ENCODE results near the gene REEP5.
"Not testable (repeated sequence)": the region's sequence is repeated elsewhere in the genome, so short reads cannot be mapped to it uniquely, and the experiment has no call there.

Gene REEP5

DNA sequence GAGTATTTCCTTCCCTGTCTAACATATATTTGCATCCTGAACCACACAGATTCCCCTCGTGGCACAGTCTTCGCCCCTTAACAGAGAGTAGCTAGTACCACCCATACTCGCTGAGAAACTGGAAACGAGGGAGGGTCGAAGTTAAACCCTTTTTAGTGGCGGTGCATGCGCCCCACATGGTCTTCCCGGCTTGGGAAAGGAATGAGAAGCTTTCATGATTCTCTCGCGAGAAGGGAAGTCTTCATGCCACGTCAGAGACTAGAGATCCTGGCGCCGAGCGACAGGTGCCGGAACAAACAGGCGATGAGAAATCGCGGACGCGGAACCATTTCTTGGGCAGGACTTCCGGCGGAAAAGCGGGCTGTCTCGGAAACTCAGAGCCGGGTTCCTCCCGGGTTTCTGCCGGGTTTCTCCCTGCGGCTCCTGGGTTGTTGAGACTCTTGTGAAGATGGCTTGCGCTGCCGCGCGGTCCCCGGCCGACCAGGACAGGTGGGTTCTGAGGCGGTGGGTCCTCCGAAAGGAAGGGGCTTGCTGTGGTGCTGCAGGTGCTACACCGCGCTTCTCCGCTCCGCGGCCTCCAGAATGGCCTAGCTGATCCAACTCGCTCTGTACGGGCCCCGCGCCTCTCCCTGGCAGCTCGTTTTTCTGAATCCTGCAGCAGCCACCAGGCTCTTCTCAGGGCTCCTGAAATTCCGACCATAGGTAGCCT is 60.9 kb downstream of the REEP5 start, which contains the start of gene SRP19:
Gene SRP19 (plus strand): TSS at position 359 of the 709 bp plus-strand sequence. CDS start 90 bp downstream, at position 449.
- H3K36me3 ChIP-seq (replicated peaks; ENCODE audit: insufficient read depth, low read length): peaks cover 18% of the 10 kb centered on the region
- peaks cover 9% of the 10 kb centered on the region for H3K4me1 ChIP-seq (ENCODE audit: low read length)
- peaks cover 46% of the 10 kb centered on the region for H3K79me2 ChIP-seq (ENCODE audit: low read length)
- H3K9me3 ChIP-seq (replicated peaks; ENCODE audit: insufficient read depth, low read length): no peaks in the 10 kb centered on the region
- H3K4me3 ChIP-seq (ENCODE audit: low read length): peak within 1 kb of the TSS; percentile 87
- H3K27me3 ChIP-seq (replicated peaks; ENCODE audit: insufficient read depth, low read length): no peaks in the 10 kb centered on the region
- peaks cover 5% of the 10 kb centered on the region; the same call in 1 of the 2 replicates for H3F3A ChIP-seq (ENCODE audit: insufficient read depth, low read length)
- peak; percentile 97 for DNase-seq
- no peak for TF ChIP-seq EZH2phosphoT487 (IDR thresholded peaks at IDR 0.05; ENCODE audit: low read length)
- TF ChIP-seq EZH2 (optimal IDR thresholded peaks at IDR 0.05; ENCODE audit: low read depth, low read length): no peak
- no peaks in the 10 kb centered on the region for H4K20me1 ChIP-seq (ENCODE audit: insufficient read depth, low read length)
- peak within 1 kb of the TSS; percentile 92 for H3K9ac ChIP-seq (ENCODE audit: low read length)
- no peaks in the 10 kb centered on the region for H3K9me2 ChIP-seq (replicated peaks; ENCODE audit: insufficient read depth, low read length)
- H3K4me2 ChIP-seq (ENCODE audit: low read depth, low read length): peak within 1 kb of the TSS; percentile 86
- H2AFZ ChIP-seq (ENCODE audit: low read length): peak within 1 kb of the TSS; percentile 94
- H3K27ac ChIP-seq (ENCODE audit: low read length): peak within 1 kb of the TSS; percentile 77

DNA sequence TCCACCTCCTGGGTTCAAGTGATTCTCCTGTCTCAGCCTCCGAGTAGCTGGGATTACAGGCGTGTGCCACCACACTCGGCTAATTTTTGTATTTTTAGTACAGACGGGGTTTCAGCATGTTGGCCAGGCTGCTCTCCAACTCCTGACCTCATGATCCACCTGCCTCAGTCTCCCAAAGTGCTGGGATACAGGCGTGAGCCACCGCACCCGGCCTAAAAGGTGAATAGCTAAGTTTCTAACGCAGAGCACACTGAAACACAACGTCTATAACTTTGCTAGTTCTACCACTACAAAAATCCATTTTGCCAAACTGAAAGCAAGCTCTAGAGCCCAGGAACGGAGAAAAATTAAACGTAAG is 61.5 kb downstream of the REEP5 start:
- not testable (repeated sequence) for DNase-seq; H3F3A ChIP-seq (ENCODE audit: insufficient read depth, low read length); H3K9me2 ChIP-seq (replicated peaks; ENCODE audit: insufficient read depth, low read length); H3K9me3 ChIP-seq (replicated peaks; ENCODE audit: insufficient read depth, low read length); H4K20me1 ChIP-seq (ENCODE audit: insufficient read depth, low read length); H3K4me1 ChIP-seq (ENCODE audit: low read length); H3K27me3 ChIP-seq (replicated peaks; ENCODE audit: insufficient read depth, low read length)
- peaks cover 42% of the 10 kb centered on the region for H3K79me2 ChIP-seq (ENCODE audit: low read length)
- H3K4me2 ChIP-seq (ENCODE audit: low read depth, low read length): peak overlapping the region; percentile 86
- H3K27ac ChIP-seq (ENCODE audit: low read length): peak overlapping the region; percentile 77
- H2AFZ ChIP-seq (ENCODE audit: low read length): peak overlapping the region; percentile 94
- H3K9ac ChIP-seq (ENCODE audit: low read length): peak overlapping the region; percentile 92
- peak overlapping the region; percentile 87 for H3K4me3 ChIP-seq (ENCODE audit: low read length)
- H3K36me3 ChIP-seq (replicated peaks; ENCODE audit: insufficient read depth, low read length): peaks cover 18% of the 10 kb centered on the region

DNA sequence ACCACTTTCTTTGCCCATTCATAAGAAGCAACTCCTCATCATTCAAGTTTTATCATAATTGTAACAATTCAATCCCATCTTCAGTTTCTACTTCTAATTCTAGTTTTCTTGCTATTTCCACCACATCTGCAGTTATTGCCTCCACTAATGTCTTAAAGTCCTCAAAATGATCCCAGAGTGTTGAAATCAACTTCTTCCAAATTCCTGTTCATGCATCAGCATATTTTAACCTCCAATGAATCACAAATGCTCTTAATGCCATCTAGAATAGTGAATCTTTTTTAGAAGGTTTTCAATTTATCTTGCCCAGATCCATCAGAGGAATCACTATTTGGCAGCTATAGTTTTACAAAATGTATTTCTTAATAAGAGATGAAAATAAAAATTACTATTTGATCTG is 64.2 kb downstream of the REEP5 start:
- no peak overlapping the region for H3K4me3 ChIP-seq (ENCODE audit: low read length)
- H3K9ac ChIP-seq (ENCODE audit: low read length): no peak overlapping the region
- H3K79me2 ChIP-seq (ENCODE audit: low read length): peaks cover 18% of the 10 kb centered on the region
- H3K9me3 ChIP-seq (replicated peaks; ENCODE audit: insufficient read depth, low read length): no peaks in the 10 kb centered on the region
- H4K20me1 ChIP-seq (ENCODE audit: insufficient read depth, low read length): no peaks in the 10 kb centered on the region
- peaks cover 5% of the 10 kb centered on the region; the same call in 1 of the 2 replicates for H3F3A ChIP-seq (ENCODE audit: insufficient read depth, low read length)
- H3K27me3 ChIP-seq (replicated peaks; ENCODE audit: insufficient read depth, low read length): no peaks in the 10 kb centered on the region
- H3K4me2 ChIP-seq (ENCODE audit: low read depth, low read length): no peak overlapping the region
- TF ChIP-seq EZH2phosphoT487 (IDR thresholded peaks at IDR 0.05; ENCODE audit: low read length) (no peak), EZH2 (optimal IDR thresholded peaks at IDR 0.05; ENCODE audit: low read depth, low read length) (no peak)
- TF ChIP-seq, protein P1, sequence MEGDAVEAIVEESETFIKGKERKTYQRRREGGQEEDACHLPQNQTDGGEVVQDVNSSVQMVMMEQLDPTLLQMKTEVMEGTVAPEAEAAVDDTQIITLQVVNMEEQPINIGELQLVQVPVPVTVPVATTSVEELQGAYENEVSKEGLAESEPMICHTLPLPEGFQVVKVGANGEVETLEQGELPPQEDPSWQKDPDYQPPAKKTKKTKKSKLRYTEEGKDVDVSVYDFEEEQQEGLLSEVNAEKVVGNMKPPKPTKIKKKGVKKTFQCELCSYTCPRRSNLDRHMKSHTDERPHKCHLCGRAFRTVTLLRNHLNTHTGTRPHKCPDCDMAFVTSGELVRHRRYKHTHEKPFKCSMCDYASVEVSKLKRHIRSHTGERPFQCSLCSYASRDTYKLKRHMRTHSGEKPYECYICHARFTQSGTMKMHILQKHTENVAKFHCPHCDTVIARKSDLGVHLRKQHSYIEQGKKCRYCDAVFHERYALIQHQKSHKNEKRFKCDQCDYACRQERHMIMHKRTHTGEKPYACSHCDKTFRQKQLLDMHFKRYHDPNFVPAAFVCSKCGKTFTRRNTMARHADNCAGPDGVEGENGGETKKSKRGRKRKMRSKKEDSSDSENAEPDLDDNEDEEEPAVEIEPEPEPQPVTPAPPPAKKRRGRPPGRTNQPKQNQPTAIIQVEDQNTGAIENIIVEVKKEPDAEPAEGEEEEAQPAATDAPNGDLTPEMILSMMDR (IDR thresholded peaks at IDR 0.05; ENCODE audit: low read length): no peak
- peaks cover 7% of the 10 kb centered on the region for H3K4me1 ChIP-seq (ENCODE audit: low read length)
- no peak for DNase-seq
- H3K9me2 ChIP-seq (replicated peaks; ENCODE audit: insufficient read depth, low read length): no peaks in the 10 kb centered on the region
- H2AFZ ChIP-seq (ENCODE audit: low read length): no peak overlapping the region
- H3K27ac ChIP-seq (ENCODE audit: low read length): no peak overlapping the region
- H3K36me3 ChIP-seq (replicated peaks; ENCODE audit: insufficient read depth, low read length): 0 out of 2 replicates have a peak, but pooled peaks cover under 1% of the 10 kb centered on the region

DNA sequence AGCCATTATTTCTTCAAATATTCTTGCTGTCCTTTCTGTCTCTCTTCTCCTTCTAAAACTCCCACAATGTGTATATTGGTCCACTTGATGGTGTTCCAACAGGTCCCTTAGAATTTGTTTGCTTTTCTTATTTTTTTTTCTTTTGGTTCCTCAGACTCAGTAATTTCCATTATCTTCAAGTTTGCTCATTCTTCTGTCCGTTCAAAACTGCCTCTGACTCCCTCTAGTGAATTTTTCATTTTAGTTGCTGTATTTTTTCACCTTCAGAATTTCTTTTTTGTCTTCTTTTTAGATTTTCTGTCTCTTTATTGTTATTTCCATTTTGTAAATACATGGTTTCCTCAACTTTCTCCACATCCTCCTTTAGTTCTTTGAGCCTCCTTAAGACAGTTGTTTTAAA is 67.4 kb downstream of the REEP5 start:
- H3K4me2 ChIP-seq (ENCODE audit: low read depth, low read length): no peak overlapping the region
- H3K4me1 ChIP-seq (ENCODE audit: low read length): no peaks in the 10 kb centered on the region; the same call in 1 of the 2 replicates
- H3K4me3 ChIP-seq (ENCODE audit: low read length): no peak overlapping the region
- no peaks in the 10 kb centered on the region for H3K27me3 ChIP-seq (replicated peaks; ENCODE audit: insufficient read depth, low read length)
- no peak overlapping the region for H2AFZ ChIP-seq (ENCODE audit: low read length)
- no peak for TF ChIP-seq EZH2phosphoT487 (IDR thresholded peaks at IDR 0.05; ENCODE audit: low read length)
- no peak for TF ChIP-seq EZH2 (optimal IDR thresholded peaks at IDR 0.05; ENCODE audit: low read depth, low read length)
- TF ChIP-seq, protein P1 (IDR thresholded peaks at IDR 0.05; ENCODE audit: low read length): no peak
- no peak overlapping the region for H3K27ac ChIP-seq (ENCODE audit: low read length)
- no peaks in the 10 kb centered on the region for H3K9me3 ChIP-seq (replicated peaks; ENCODE audit: insufficient read depth, low read length)
- no peaks in the 10 kb centered on the region for H3K79me2 ChIP-seq (ENCODE audit: low read length)
- no peaks in the 10 kb centered on the region for H3F3A ChIP-seq (ENCODE audit: insufficient read depth, low read length)
- H3K36me3 ChIP-seq (replicated peaks; ENCODE audit: insufficient read depth, low read length): no peaks in the 10 kb centered on the region
- H3K9ac ChIP-seq (ENCODE audit: low read length): no peak overlapping the region
- H4K20me1 ChIP-seq (ENCODE audit: insufficient read depth, low read length): no peaks in the 10 kb centered on the region
- DNase-seq: no peak
- H3K9me2 ChIP-seq (replicated peaks; ENCODE audit: insufficient read depth, low read length): no peaks in the 10 kb centered on the region

Measured in MM.1S (cell line).